Measurements from ENCODE around the gene EFCAB8. TPM values are rescaled to one million over a fixed set of nuclear protein-coding genes. Genes with fewer than 3 reads are reported as not detected.

The EFCAB8 gene
- polyA plus RNA-seq, 2 donors, result 0.11 to 0.28 TPM

Other genes starting within 250 kb of the EFCAB8 start
- gene C20orf203, start 185.0 kb upstream of the EFCAB8 start, polyA plus RNA-seq, result under 1 TPM in 1 of 2 donors, not detected in 1; 0.02 TPM
- 10 to 100 TPM; 13.0 to 20.9 TPM for gene COMMD7, start 115.5 kb upstream of the EFCAB8 start, polyA plus RNA-seq
- under 1 TPM; 0.46 to 0.96 TPM for gene DNMT3B, start 96.5 kb upstream of the EFCAB8 start, polyA plus RNA-seq
- gene MAPRE1, start 39.0 kb upstream of the EFCAB8 start, polyA plus RNA-seq, result 10 to 100 TPM; 13.9 to 38.9 TPM
- gene SUN5, start 145.5 kb downstream of the EFCAB8 start, polyA plus RNA-seq, result not detected
- gene BPIFB2, start 148.8 kb downstream of the EFCAB8 start, polyA plus RNA-seq, result under 1 TPM; 0.08 to 0.85 TPM
- gene BPIFB6, start 172.7 kb downstream of the EFCAB8 start, polyA plus RNA-seq, result not detected
- gene BPIFB3, start 195.0 kb downstream of the EFCAB8 start, polyA plus RNA-seq, result not detected
- gene BPIFB4, start 220.7 kb downstream of the EFCAB8 start, polyA plus RNA-seq, result not detected

All from esophagus (tissue), 2 donors.